Measurements from ENCODE around the gene CBLB.

The CBLB gene

GRCh38 chr3:105907777-105908176 lies 39.0 kb upstream of the CBLB start:
- peak; percentile 10 for DNase-seq (ENCODE audit: low spot score)
- in situ Hi-C loops (cut with MboI; ENCODE audit: low sequenced_read_pairs, unreplicated experiment), result no loop called here
- no peak for TF ChIP-seq CTCF (IDR thresholded peaks at IDR 0.05; ENCODE audit: borderline replicate concordance, control extremely low read depth, extremely low read depth, insufficient read depth, missing control alignments)

GRCh38 chr3:105906836-105907235 lies 38.0 kb upstream of the CBLB start:
- in situ Hi-C loops (cut with MboI; ENCODE audit: low sequenced_read_pairs, unreplicated experiment), result no loop called here

GRCh38 chr3:105906345-105906744 lies 37.5 kb upstream of the CBLB start:
- in situ Hi-C loops (cut with MboI; ENCODE audit: low sequenced_read_pairs, unreplicated experiment), result no loop called here
- no peak for TF ChIP-seq CTCF (IDR thresholded peaks at IDR 0.05; ENCODE audit: borderline replicate concordance, control extremely low read depth, extremely low read depth, insufficient read depth, missing control alignments)
- DNase-seq (ENCODE audit: low spot score), result no peak

More at GRCh38 chr3:105906836-105907235, 38.0 kb upstream of the CBLB start:
- TF ChIP-seq CTCF (IDR thresholded peaks at IDR 0.05; ENCODE audit: borderline replicate concordance, control extremely low read depth, extremely low read depth, insufficient read depth, missing control alignments), result no peak
- DNase-seq (ENCODE audit: low spot score), result no peak

GRCh38 chr3:105905328-105905727 lies 36.5 kb upstream of the CBLB start:
- DNase-seq (ENCODE audit: low spot score), result no peak
- TF ChIP-seq CTCF (IDR thresholded peaks at IDR 0.05; ENCODE audit: borderline replicate concordance, control extremely low read depth, extremely low read depth, insufficient read depth, missing control alignments), result no peak
- in situ Hi-C loops (cut with MboI; ENCODE audit: low sequenced_read_pairs, unreplicated experiment), result no loop called here

GRCh38 chr3:105904678-105905284 lies 36.0 kb upstream of the CBLB start:
- DNase-seq (ENCODE audit: low spot score), result no peak

GRCh38 chr3:105904251-105904650 lies 35.4 kb upstream of the CBLB start:
- no peak for DNase-seq (ENCODE audit: low spot score)
- in situ Hi-C loops (cut with MboI; ENCODE audit: low sequenced_read_pairs, unreplicated experiment), result no loop called here
- TF ChIP-seq CTCF (IDR thresholded peaks at IDR 0.05; ENCODE audit: borderline replicate concordance, control extremely low read depth, extremely low read depth, insufficient read depth, missing control alignments), result no peak

More at GRCh38 chr3:105904678-105905284, 36.0 kb upstream of the CBLB start:
- no peak for TF ChIP-seq CTCF (IDR thresholded peaks at IDR 0.05; ENCODE audit: borderline replicate concordance, control extremely low read depth, extremely low read depth, insufficient read depth, missing control alignments)
- in situ Hi-C loops (cut with MboI; ENCODE audit: low sequenced_read_pairs, unreplicated experiment), result no loop called here
